D341Med (cell line): ENCODE results near the gene TIMP3.
"Not testable (repeated sequence)": the region's sequence is repeated elsewhere in the genome, so short reads cannot be mapped to it uniquely, and the experiment has no call there.

Source experiments
- DNase-seq: peaks from one replicate; pipeline ENCODE4 v3.0.0; 2012; ENCODE audit warnings: low spot score

The TIMP3 gene

DNA sequence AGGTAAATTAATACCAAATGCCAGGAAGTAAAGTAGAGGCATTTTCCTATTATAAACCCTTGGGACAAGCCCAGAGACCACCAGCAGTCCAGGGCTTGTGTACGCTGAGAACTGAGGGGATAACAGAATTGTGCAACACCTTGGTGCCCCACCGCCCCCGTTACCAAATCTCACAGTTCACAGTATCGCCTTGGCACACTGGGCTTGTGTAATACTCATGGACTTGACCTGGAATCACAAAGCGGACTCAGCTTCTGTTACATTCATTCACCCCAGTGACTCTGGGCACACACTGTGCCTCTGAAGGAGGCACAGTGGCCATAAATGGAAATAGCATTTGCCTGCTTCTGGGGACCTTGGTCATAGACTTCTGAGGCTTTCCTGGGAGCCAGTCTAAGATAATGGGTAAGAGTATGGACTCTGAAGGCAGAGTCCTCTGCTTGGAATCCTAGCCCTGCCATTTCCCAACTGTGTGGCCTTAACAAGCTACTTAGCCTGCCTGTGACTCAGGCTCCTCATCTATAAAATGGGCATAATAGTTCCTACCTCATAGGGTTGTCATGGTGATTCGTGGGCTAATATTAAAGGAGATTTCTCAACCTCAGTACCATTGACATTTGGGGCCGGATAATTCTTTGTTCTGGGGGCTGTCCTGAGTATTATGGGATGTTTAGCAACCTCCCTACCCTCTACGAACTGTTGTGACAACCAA, 53.7 kb downstream of the TIMP3 start:
- no peak for DNase-seq

DNA sequence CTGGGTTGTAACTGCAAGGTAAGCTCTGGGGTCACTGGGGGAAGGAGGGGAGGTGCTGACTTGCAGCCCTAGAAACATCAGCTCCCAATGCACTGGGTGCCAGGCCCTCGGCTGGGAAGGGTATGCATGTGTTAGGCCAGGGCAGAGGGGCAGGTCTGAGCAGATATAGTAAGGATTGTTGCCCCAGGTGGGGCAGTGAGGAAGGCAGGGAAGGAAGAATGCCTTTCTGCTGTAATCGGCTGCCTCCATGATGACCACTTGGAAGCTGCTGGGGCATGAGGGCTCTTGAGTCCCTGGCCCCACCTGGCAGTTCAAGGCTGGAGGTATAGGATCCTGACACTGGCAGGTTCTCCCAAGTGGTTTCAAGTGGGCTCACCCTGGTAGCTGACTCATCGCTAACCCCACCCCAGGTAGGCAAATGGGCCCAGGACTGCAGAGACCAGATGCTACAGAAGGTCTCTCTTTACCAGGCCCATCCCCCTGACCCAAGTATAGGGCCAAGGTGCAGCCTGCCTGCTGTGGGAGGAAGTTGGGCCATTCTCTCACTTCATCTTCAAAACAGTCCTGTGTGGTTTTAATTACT, 56.7 kb downstream of the TIMP3 start:
- DNase-seq = no peak

DNA sequence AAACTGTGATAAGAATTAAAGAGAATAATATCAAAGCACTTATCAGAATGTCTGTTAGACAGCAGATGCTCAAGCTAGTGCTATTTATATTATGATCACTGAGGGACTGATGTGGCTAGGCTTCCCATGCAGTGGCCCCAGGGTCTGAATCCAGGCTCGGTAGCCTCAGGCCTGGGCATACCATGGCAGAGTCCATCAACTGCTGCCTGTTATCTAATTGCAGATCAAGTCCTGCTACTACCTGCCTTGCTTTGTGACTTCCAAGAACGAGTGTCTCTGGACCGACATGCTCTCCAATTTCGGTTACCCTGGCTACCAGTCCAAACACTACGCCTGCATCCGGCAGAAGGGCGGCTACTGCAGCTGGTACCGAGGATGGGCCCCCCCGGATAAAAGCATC, 57.5 kb downstream of the TIMP3 start:
- DNase-seq = no peak

DNA sequence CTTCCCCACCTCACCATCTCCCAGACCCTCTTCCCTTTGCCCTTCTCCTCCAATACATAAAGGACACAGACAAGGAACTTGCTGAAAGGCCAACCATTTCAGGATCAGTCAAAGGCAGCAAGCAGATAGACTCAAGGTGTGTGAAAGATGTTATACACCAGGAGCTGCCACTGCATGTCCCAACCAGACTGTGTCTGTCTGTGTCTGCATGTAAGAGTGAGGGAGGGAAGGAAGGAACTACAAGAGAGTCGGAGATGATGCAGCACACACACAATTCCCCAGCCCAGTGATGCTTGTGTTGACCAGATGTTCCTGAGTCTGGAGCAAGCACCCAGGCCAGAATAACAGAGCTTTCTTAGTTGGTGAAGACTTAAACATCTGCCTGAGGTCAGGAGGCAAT, 58.2 kb downstream of the TIMP3 start:
- no peak for DNase-seq

DNA sequence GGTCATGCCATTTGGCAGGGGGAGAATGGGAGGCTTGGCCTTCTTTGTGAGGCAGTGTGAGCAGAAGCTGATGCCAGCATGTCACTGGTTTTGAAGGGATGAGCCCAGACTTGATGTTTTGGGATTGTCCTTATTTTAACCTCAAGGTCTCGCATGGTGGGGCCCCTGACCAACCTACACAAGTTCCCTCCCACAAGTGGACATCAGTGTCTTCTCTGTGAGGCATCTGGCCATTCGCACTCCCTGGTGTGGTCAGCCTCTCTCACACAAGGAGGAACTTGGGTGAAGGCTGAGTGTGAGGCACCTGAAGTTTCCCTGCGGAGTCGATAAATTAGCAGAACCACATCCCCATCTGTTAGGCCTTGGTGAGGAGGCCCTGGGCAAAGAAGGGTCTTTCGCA, 59.8 kb downstream of the TIMP3 start:
- no peak for DNase-seq

GRCh38 chr22:32862083-32862482, 60.6 kb downstream of the TIMP3 start:
- DNase-seq = no peak

DNA sequence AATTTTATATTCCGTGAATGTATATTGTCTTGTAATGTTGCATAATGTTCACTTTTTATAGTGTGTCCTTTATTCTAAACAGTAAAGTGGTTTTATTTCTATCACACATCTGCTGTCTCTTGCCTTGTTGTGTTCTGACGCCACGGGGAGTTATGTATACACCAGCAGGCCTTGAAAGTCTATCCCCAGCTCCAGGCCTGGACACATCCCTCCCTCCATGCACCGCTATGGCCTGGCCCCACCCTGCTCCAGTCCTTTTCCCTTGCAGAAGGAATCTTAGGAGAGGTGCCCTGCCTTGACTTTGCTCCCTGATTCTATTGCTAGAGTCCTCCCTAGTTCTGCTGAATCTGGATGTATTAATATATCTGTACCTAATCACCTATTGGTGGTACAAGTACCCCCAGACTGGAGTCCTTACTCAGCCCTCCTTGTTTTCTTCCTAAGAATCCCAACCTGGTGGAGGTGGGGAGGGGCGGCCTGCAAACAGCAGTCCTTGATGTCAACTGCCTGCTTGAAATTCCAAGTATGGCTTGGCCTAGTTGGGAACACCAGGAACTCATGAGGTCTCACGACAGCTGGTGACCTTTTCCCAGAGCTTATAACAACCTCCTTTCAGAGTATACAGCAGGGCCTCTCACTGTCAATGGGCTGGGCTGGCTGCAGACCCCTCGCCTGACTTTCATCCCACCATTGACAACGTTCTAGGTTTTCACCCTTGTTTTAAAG, 61.6 kb downstream of the TIMP3 start:
- no peak for DNase-seq

DNA sequence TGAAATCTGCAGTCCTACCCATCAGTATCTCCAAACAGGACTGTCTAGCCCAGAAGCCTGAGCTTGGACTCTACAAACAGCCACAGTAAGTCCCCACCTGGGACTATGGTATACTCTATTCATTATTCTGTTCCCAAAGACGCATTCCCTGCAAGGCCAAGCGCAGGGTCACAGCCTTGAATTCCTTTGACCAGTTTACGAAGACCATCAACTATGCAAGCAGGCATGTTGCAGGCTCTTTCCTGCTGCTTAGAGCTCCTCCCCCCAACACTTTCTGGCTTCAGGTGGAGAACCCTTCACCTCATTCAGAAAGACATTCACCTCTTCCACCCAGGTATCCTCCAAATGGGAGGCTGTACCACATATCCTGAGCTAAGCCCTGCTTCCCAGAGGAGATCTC, 62.5 kb downstream of the TIMP3 start:
- no peak for DNase-seq

DNA sequence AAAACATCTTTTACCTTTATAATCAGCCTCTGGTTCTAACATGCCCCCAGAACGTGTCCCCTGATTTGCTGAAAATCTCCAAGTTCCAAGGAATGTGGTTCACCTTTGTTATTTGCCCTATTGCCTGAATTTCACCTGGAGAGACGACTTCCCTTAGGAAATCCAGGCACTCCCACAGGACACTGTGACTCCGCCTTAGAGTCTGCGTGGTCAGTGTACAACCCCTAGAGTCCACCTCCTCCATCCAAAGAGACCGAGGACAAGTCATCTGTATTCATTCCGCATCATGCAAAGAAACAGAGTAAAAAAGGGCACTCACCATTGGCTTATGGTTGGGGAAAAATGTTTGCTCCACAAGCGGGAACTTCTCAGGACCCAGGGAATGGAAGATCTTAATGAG, 63.1 kb downstream of the TIMP3 start:
- DNase-seq = no peak

DNA sequence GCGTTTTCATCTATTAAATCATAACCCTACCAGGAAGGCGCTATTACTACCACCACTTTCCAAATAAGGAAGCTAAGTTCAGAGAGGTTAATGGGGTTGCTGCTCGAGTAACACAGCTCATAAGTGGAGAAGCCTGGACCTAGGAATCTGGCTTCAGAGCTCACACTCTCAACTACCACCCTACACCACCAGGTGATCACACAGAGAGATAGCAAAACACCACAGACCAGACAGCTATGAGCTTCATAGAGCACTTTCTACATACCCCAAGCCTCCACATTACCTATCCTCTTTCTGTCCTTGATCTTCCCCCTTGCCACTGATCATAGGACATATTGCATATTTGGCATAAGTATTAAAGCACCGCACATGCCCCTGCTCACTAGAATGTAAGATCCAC, 65.4 kb downstream of the TIMP3 start:
- DNase-seq = no peak

- no peak for DNase-seq
Observed at GRCh38 chr22:32868946-32869345, 67.4 kb downstream of the TIMP3 start.

DNA sequence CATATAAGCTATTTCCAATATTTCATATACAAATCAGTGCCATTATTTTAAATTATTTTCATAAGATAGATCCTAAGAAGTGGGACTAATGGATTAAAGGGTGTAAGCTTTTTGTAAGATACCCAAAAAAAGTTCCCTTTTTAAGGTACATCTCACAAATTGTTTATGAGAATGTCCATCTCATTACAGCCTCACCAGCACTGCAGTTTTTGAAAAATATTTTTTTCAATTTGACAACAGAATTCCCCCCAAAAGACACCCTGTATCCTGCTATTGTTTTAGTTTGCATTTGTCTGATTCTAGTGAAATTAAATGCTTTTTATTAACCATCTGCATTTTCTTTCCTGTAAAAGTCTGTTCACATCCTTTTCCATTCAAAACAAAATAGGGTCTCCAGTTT, 69.0 kb downstream of the TIMP3 start:
- no peak for DNase-seq

- not testable (repeated sequence) for DNase-seq
Observed at GRCh38 chr22:32873604-32874003, 72.1 kb downstream of the TIMP3 start.

GRCh38 chr22:32874385-32874784, 72.9 kb downstream of the TIMP3 start:
- no peak for DNase-seq

- no peak for DNase-seq
Observed at GRCh38 chr22:32874976-32875375, 73.5 kb downstream of the TIMP3 start.

GRCh38 chr22:32876516-32876915, 75.0 kb downstream of the TIMP3 start:
- no peak for DNase-seq

DNA sequence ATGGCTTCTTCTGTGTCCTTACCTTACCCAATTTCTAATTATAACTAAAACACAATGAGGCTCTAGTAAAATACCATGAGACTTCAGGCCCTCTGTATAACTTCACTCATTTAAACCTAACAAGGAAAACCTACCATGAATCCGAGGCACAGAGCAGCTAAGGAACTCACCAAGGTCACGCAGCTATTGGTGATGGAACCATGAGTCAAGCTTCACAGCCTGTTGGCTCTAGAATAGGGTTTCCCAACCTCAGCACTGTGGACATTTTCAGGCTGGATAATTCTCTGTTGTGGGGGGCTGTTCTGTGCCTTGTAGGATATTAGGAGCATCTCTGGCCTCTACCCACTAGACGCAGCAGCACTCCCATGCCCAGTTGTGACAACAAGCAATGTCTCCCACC, 75.7 kb downstream of the TIMP3 start:
- no peak for DNase-seq

- DNase-seq = no peak
Observed at GRCh38 chr22:32879550-32879949, 78.0 kb downstream of the TIMP3 start.

DNA sequence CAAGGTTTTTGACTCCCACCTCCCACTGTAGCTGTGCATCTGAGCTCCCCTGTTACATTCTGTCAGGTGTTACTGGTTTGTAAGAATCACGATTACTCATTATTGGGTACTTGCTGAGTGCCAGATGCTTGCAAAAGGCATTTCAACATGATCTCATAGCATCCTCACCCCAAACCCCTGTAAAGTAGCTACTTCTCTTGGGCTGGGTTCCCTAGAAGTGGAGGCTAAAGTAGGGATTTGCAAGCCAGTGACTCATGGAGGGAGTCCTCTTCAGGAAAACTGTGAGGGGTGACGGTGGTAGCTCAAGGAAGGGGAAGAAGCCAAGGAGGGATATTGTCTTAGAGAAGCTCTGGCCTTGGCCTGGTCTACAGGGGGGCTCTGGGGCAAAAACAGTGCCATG, 78.6 kb downstream of the TIMP3 start:
- DNase-seq = no peak

DNA sequence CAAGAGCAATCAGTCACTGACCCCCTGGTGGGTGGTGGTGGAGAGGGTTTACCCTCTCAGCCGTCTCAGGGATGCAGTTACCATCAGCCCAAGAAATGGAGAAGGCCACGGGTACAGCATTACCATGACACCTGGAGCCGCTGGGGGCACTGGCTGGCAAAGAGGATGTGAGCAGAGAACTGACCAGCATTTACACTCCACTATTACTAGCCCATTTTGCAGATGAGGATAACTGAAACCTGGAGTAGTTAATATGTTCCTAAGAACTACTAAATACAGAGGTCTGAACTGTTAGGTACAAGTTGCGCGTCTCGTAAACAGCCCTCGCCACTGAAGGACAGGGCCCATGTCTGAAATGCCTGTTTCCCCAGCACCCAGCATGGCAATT, 79.0 kb downstream of the TIMP3 start:
- DNase-seq = no peak

- DNase-seq = no peak
Observed at GRCh38 chr22:32880893-32881596, 79.5 kb downstream of the TIMP3 start.

DNA sequence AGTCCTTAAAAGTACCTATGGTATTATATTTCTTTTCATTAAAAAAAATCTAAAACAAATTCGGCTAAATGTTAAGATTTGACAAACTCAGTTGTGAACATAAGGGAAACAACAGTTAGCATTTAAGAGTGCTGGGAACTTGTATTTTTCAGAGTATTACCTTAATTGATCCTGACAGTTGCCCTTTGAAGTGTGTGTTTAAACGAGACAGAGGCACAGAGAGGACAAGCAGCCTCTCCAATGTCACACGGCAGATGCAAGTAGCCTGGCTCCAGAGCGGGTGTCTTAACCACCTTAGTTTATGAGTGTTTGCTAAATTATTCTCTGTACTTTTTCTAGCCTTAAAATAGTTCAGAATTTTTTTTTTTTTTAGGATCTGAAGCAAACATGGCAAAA, 80.9 kb downstream of the TIMP3 start:
- no peak for DNase-seq
